GM06990 (cell line): ENCODE measurements around the gene ZFHX3.

Experiments
- DNase-seq: peaks from one replicate; pipeline ENCODE4 v3.0.0-alpha.2; 2011; ENCODE audit not compliant: insufficient read length; ENCODE audit errors: extremely low read depth
- H3K27me3 ChIP-seq: replicated peaks from 2 replicates; pipeline ENCODE4 v1.6.0; 2011; ENCODE audit warnings: low read length; ENCODE audit not compliant: control insufficient read depth, insufficient read depth
- H3K36me3 ChIP-seq: 2 replicates; pipeline ENCODE4 v1.5.1; 2011; ENCODE audit warnings: low read length; ENCODE audit not compliant: control insufficient read depth, insufficient read depth
- H3K4me3 ChIP-seq: replicated peaks from 2 replicates; pipeline ENCODE4 v1.5.1; 2011; ENCODE audit warnings: low read depth, mild to moderate bottlenecking, control low read depth, low read length
- CTCF ChIP-seq: IDR thresholded peaks from 2 replicates; pipeline ENCODE4 v1.5.1; 2011; ENCODE audit warnings: low read length, control low read depth, mild to moderate bottlenecking, inconsistent platforms; ENCODE audit not compliant: insufficient read depth, poor library complexity, severe bottlenecking

ZFHX3 gene

GRCh38 chr16:73021866-73022495 is 25.9 kb downstream of the ZFHX3 start:
- TF ChIP-seq CTCF: no peak
- DNase-seq: no peak
- Histone ChIP-seq H3K4me3 (no peak overlapping the region), H3K27me3 (no peaks in the 10 kb centered on the region), H3K36me3 (no peaks in the 10 kb centered on the region)

- Histone ChIP-seq H3K27me3 (no peaks in the 10 kb centered on the region), H3K4me3 (no peak overlapping the region), H3K36me3 (no peaks in the 10 kb centered on the region)
- no peak for DNase-seq
- no peak for TF ChIP-seq CTCF
Observed at GRCh38 chr16:73020409-73020884, 27.5 kb downstream of the ZFHX3 start.

- Histone ChIP-seq H3K36me3 (no peaks in the 10 kb centered on the region), H3K27me3 (no peaks in the 10 kb centered on the region), H3K4me3 (no peak overlapping the region)
- TF ChIP-seq CTCF: no peak
- no peak for DNase-seq
Observed at GRCh38 chr16:73019457-73020362, 28.2 kb downstream of the ZFHX3 start.

GRCh38 chr16:73018821-73019456 is 29.0 kb downstream of the ZFHX3 start:
- H3K4me3 ChIP-seq: no peak overlapping the region
- no peak for DNase-seq
- TF ChIP-seq CTCF: no peak
- no peaks in the 10 kb centered on the region for H3K36me3 ChIP-seq
- H3K27me3 ChIP-seq: no peaks in the 10 kb centered on the region

- Histone ChIP-seq H3K4me3 (no peak overlapping the region), H3K36me3 (no peaks in the 10 kb centered on the region), H3K27me3 (no peaks in the 10 kb centered on the region)
- no peak for TF ChIP-seq CTCF
- DNase-seq: no peak
Observed at GRCh38 chr16:73017321-73017720, 30.6 kb downstream of the ZFHX3 start.
